K562 (cell line): ENCODE measurements around the gene SUMO3. TPM values are rescaled to one million over a fixed set of nuclear protein-coding genes. Genes with fewer than 3 reads are reported as not detected.

Experiments
- ATAC-seq: fragments of 200-7000 bp; cut with Tn5 transposase; 3 replicates; pipeline ENCODE4 v1.9.1; 2020; ENCODE audit warnings: moderate library complexity
- BruUV-seq: library from RNA; stranded (reverse); fragments of 400-500 nt; replicated peaks from 2 replicates; lab custom pipeline; 2021; lab: Mats Ljungman, UMichigan
- CTCF ChIA-PET: fragments of 300-600 bp; formaldehyde crosslinking; extraction: SDS; loops from one replicate; lab custom pipeline; 2021; ENCODE audit warnings: low intra/inter-chr PET ratio; lab: Yijun Ruan, JAX
- POLR2A ChIA-PET: fragments of 300-600, 350-650 bp; sonication (Branson Sonifier 250); formaldehyde crosslinking; extraction: SDS; loops from one replicate; lab custom pipeline; 2021; ENCODE audit warnings: antibody characterized with exemption, inconsistent platforms; lab: Yijun Ruan, JAX
- DNase-seq, 4 experiments: peaks; one replicate each; pipeline versions ENCODE4 v3.0.0 to v3.0.0-alpha.2; 2011 to 2018; ENCODE audit warnings: low spot score in 3 of 4, mixed read lengths in 3 of 4; ENCODE audit errors: extremely low read depth in 1 of 4
- FAIRE-seq: peaks from 2 replicates; lab custom pipeline; 2011; peaks lifted over from hg19 to GRCh38; lab: Jason Lieb, UNC
- H2AFZ ChIP-seq: 2 replicates; pipeline ENCODE4 v1.6.0; 2011; ENCODE audit warnings: low read depth, low read length, control low read depth, inconsistent platforms
- H3K27ac ChIP-seq: fragments of 200-600 bp; 3 replicates; pipeline ENCODE4 v1.8.0; 2011; ENCODE audit warnings: low read depth, mild to moderate bottlenecking, control low read depth, inconsistent platforms, low read length, moderate library complexity, mixed read lengths; ENCODE audit errors: extremely low read depth
- H3K27me3 ChIP-seq, 2 experiments: fragments of 300-600 bp in 1 of 2; 2 replicates in 1 of 2; 3 replicates in 1 of 2; pipeline versions ENCODE4 v1.6.0 to v1.8.0; 2011; ENCODE audit warnings: inconsistent platforms in 2 of 2, low read length in 2 of 2, mild to moderate bottlenecking in 1 of 2, mixed read lengths in 1 of 2, moderate library complexity in 1 of 2; ENCODE audit not compliant: control insufficient read depth in 2 of 2, insufficient read depth in 2 of 2
- H3K36me3 ChIP-seq: fragments of 300-600 bp; 3 replicates; pipeline ENCODE4 v1.8.0; 2011; ENCODE audit warnings: mild to moderate bottlenecking, low read length, inconsistent platforms; ENCODE audit not compliant: control insufficient read depth, insufficient read depth
- H3K4me1 ChIP-seq, 2 experiments: fragments of 200-600 bp in 1 of 2; replicated peaks in 1 of 2; 2 replicates in 1 of 2; 3 replicates in 1 of 2; pipeline versions ENCODE4 v1.5.1 to v1.8.0; 2011; ENCODE audit warnings: inconsistent platforms in 2 of 2, low read length in 2 of 2, mild to moderate bottlenecking in 1 of 2, mixed read lengths in 1 of 2, moderate library complexity in 1 of 2; ENCODE audit not compliant: control insufficient read depth in 2 of 2, insufficient read depth in 2 of 2
- H3K4me2 ChIP-seq: 2 replicates; pipeline ENCODE4 v1.6.1; 2011; ENCODE audit warnings: low read length, control low read depth, inconsistent platforms, mixed read lengths; ENCODE audit not compliant: insufficient read depth
- H3K4me3 ChIP-seq: fragments of 200-600 bp; sonication (generic), shearing (Covaris generic); 2 replicates; pipeline ENCODE4 v1.5.1; 2016; ENCODE audit warnings: control low read depth, inconsistent platforms
- H3K79me2 ChIP-seq: fragments of 200-600 bp; 3 replicates; pipeline ENCODE4 v1.8.0; 2011; ENCODE audit warnings: low read length, inconsistent platforms; ENCODE audit not compliant: control insufficient read depth, insufficient read depth
- H3K9ac ChIP-seq, 2 experiments: 2 replicates each; pipeline versions ENCODE4 v1.6.0 to v1.6.1; 2011; ENCODE audit warnings: low read depth in 2 of 2, low read length in 2 of 2, control low read depth in 1 of 2, inconsistent platforms in 1 of 2, mild to moderate bottlenecking in 1 of 2, mixed read lengths in 1 of 2; ENCODE audit not compliant: insufficient read depth in 1 of 2
- H3K9me1 ChIP-seq: one replicate; pipeline ENCODE4 v1.6.0; 2011; ENCODE audit warnings: inconsistent platforms, mild to moderate bottlenecking, low read length, moderate library complexity; ENCODE audit not compliant: control insufficient read depth, insufficient read depth
- H3K9me3 ChIP-seq: replicated peaks from 2 replicates; pipeline ENCODE4 v1.5.1; 2011; ENCODE audit warnings: low read depth, low read length, inconsistent platforms; ENCODE audit not compliant: control insufficient read depth, insufficient read depth
- H4K20me1 ChIP-seq: replicated peaks from 2 replicates; pipeline ENCODE4 v1.6.1; 2011; ENCODE audit warnings: low read length, inconsistent platforms, mixed read lengths; ENCODE audit not compliant: control insufficient read depth, insufficient read depth
- ARID4B ChIP-seq: sonication (generic); formaldehyde crosslinking; IDR thresholded peaks from 2 replicates; pipeline ENCODE4 v1.8.0; 2022; ENCODE audit warnings: mild to moderate bottlenecking, missing genetic modification reagents
- ATF1 ChIP-seq, 2 experiments: fragments of 450-650 bp in 1 of 2; IDR thresholded peaks; 2 replicates each; pipeline ENCODE4 v1.6.1; 2016; ENCODE audit warnings: missing compliant biosample characterization in 1 of 2, missing genetic modification characterization in 1 of 2
- FIP1L1 ChIP-seq: fragments of 200-400 bp; formaldehyde crosslinking; IDR thresholded peaks from 2 replicates; pipeline ENCODE4 v1.6.1; 2018; ENCODE audit warnings: mild to moderate bottlenecking, low read depth, low read length; ENCODE audit not compliant: poor library complexity, severe bottlenecking
- POLR2G ChIP-seq: fragments of 200-400 bp; formaldehyde crosslinking; IDR thresholded peaks from 2 replicates; pipeline ENCODE4 v1.6.1; 2017; ENCODE audit warnings: low read depth, mild to moderate bottlenecking, antibody characterized with exemption, low read length, moderate library complexity
- WGBS: fragments of 100-300 bp; shearing (Covaris generic); methylation state at CpG from one replicate; pipeline ENCODE4 v1.1.6; 2016; ENCODE audit warnings: low coverage, mixed read lengths; ENCODE audit not compliant: insufficient coverage; ENCODE audit errors: missing lambda C conversion rate; 5-methylcytosine and 5-hydroxymethylcytosine counted together
- in situ Hi-C: fragments of 300-500 bp; cut with MboI; formaldehyde crosslinking; loops from 4 replicates; pipeline ENCODE4 v1.15.0; 2018; ENCODE audit warnings: inconsistent platforms, mixed read lengths
- intact Hi-C: fragments of 100-400 bp; cut with micrococcal nuclease; formaldehyde crosslinking; loops from 2 replicates; pipeline ENCODE4 v1.14.2; 2022
- polyA plus RNA-seq, 8 experiments: library from polyadenylated mRNA; depleted of rRNA in 4 of 8; stranded (reverse) in 5 of 8; unstranded in 3 of 8; fragments of >200 nt; fragmentation: Nextera tagmentation in 2 of 8; fragmentation: Illumina TruSeq in 1 of 8; extraction: Ambion mirVana in 2 of 8; extraction: Trizol in 1 of 8; gene quantifications; 2 replicates each; pipeline versions ENCODE4 v1.2.1 to v1.2.3, GENCODE V29; 2011 to 2014; ENCODE audit warnings: inconsistent platforms in 1 of 8, missing spikeins in 1 of 8
- total RNA-seq, 7 experiments: library from RNA; depleted of rRNA in 6 of 7; stranded (reverse); fragments of >200 nt in 6 of 7; fragmentation: Illumina TruSeq in 2 of 7; extraction: Trizol in 2 of 7; gene quantifications; 2 replicates each; pipeline versions ENCODE4 v1.2.1 to v1.2.3, GENCODE V29; 2011 to 2021; ENCODE audit warnings: low replicate concordance in 1 of 7
- TF ChIP-seq, protein P1 (sequence below): fragments of 250-450 bp; sonication (Bioruptor Pico); IDR thresholded peaks from 2 replicates; pipeline ENCODE4 v1.8.0; 2022; ENCODE audit warnings: inconsistent platforms, mild to moderate bottlenecking, moderate library complexity, borderline replicate concordance

The SUMO3 gene
- total and polyA plus RNA-seq, 9 of the 15 experiments (the other 6 are each of a cell fraction or from before 2014, with no cell fraction given): 13.9 to 143 (median 113) TPM

GRCh38 chr21:44766014-44766817, 51.6 kb downstream of the SUMO3 start:
- H3K4me2 ChIP-seq: peak overlapping the region; percentile 28; the same call in 1 of the 2 replicates
- peaks cover 24% of the 10 kb centered on the region for H4K20me1 ChIP-seq
- FAIRE-seq (no peak), ATAC-seq (peak; percentile 3; the same call in 2 of the 3 replicates), DNase-seq (no peak)
- H3K79me2 ChIP-seq: no peaks in the 10 kb centered on the region
- no peak overlapping the region for H3K27ac ChIP-seq
- BruUV-seq: no TSS peak
- H3K4me1 ChIP-seq: peaks cover 17 to 61% of the 10 kb centered on the region in 2 experiments
- TF ChIP-seq FIP1L1: peak; percentile 33
- 0 out of 2 replicates have a peak, but pooled peaks have one; percentile 5 for TF ChIP-seq ARID4B
- TF ChIP-seq POLR2G: peak; percentile 59; the same call in 1 of the 2 replicates
- TF ChIP-seq ATF1 (CRISPR knock-in tag; IDR thresholded peaks at IDR 0.05): no peak
- 0 out of 2 replicates have a peak, but pooled peaks have one; percentile 0 for TF ChIP-seq ATF1 (tag; IDR thresholded peaks at IDR 0.05)
- TF ChIP-seq, protein P1, sequence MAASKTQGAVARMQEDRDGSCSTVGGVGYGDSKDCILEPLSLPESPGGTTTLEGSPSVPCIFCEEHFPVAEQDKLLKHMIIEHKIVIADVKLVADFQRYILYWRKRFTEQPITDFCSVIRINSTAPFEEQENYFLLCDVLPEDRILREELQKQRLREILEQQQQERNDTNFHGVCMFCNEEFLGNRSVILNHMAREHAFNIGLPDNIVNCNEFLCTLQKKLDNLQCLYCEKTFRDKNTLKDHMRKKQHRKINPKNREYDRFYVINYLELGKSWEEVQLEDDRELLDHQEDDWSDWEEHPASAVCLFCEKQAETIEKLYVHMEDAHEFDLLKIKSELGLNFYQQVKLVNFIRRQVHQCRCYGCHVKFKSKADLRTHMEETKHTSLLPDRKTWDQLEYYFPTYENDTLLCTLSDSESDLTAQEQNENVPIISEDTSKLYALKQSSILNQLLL (CRISPR knock-in tag): no peak
- peaks cover 28% of the 10 kb centered on the region for H3K36me3 ChIP-seq
- no peaks in the 10 kb centered on the region for H3K27me3 ChIP-seq
- H3K4me3 ChIP-seq: no peak overlapping the region
- ChIA-PET CTCF (no interaction called here), POLR2A (interaction anchor here (1.1 kb wide), 1 partner anchor 25 kb away, joined by 3 read pairs; no protein-coding TSS in a partner anchor)
- H3K9ac ChIP-seq: peak overlapping the region in 1 of 2 experiments; percentile 70; a peak in 3 of 4 replicates
- WGBS: 61% methylated on average over 24 of the region's 24 CpGs
- no peak overlapping the region for H2AFZ ChIP-seq
- peaks cover 4% of the 10 kb centered on the region for H3K9me1 ChIP-seq
- no peaks in the 10 kb centered on the region for H3K9me3 ChIP-seq
- in situ Hi-C loops: no loop called here
- intact Hi-C loops: no loop called here
